DND-41 (cell line): ENCODE results near the gene ACSM3.

Experiments used
- EZH2 ChIP-seq: IDR thresholded peaks from 3 replicates; pipeline ENCODE4 v1.6.1; 2012; ENCODE audit warnings: borderline replicate concordance, low read depth, mild to moderate bottlenecking, moderate library complexity, low read length, inconsistent platforms; ENCODE audit not compliant: severe bottlenecking
- TF ChIP-seq, protein P1 (sequence below): IDR thresholded peaks from 2 replicates; pipeline ENCODE4 v1.5.1; 2012; ENCODE audit warnings: borderline replicate concordance, low read length, moderate library complexity, mild to moderate bottlenecking; ENCODE audit not compliant: poor library complexity, severe bottlenecking; ENCODE audit errors: extremely low read depth

DNA sequence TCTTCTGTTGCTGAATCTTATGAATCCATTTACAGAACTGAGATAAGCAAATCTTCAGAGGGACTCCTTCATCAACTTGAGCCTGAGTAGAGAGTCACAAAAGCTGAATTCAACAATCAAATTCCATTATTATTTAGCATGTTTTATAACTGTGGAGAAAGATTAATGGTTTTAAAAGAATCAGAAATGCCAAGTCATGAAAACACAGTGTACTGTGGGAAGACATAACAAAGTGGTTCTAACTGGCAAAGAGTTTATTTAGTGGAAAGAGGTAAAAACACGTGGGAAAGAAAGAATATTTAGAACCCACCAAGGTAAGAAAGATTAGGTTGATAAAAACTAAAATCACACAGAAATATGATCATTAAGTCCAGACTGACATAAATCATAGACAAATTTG is 37.5 kb downstream of the ACSM3 start:
- TF ChIP-seq, protein P1, sequence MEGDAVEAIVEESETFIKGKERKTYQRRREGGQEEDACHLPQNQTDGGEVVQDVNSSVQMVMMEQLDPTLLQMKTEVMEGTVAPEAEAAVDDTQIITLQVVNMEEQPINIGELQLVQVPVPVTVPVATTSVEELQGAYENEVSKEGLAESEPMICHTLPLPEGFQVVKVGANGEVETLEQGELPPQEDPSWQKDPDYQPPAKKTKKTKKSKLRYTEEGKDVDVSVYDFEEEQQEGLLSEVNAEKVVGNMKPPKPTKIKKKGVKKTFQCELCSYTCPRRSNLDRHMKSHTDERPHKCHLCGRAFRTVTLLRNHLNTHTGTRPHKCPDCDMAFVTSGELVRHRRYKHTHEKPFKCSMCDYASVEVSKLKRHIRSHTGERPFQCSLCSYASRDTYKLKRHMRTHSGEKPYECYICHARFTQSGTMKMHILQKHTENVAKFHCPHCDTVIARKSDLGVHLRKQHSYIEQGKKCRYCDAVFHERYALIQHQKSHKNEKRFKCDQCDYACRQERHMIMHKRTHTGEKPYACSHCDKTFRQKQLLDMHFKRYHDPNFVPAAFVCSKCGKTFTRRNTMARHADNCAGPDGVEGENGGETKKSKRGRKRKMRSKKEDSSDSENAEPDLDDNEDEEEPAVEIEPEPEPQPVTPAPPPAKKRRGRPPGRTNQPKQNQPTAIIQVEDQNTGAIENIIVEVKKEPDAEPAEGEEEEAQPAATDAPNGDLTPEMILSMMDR, result no peak
- no peak for TF ChIP-seq EZH2
